NCI-H146 treated with DMSO at 0.1 percent for 48 hours (cell line): Measurements from ENCODE around the gene ANKS1B.
"Not testable (repeated sequence)": the region's sequence is repeated elsewhere in the genome, so short reads cannot be mapped to it uniquely, and the experiment has no call there.

Experiments used
- DNase-seq: peaks from one replicate; lab custom pipeline; 2025; ENCODE audit not compliant: unreplicated experiment; lab: John Stamatoyannopoulos, UW

ANKS1B gene

GRCh38 chr12:99388671-99389195, 596.0 kb downstream of the ANKS1B start:
- no peak for DNase-seq

- DNase-seq: no peak
Observed at GRCh38 chr12:99387661-99388060, 597.1 kb downstream of the ANKS1B start.

- peak; percentile 14 for DNase-seq
Observed at GRCh38 chr12:99386907-99387306, 597.8 kb downstream of the ANKS1B start.

- no peak for DNase-seq
Observed at GRCh38 chr12:99383258-99383657, 601.5 kb downstream of the ANKS1B start.

GRCh38 chr12:99381992-99382391, 602.7 kb downstream of the ANKS1B start:
- no peak for DNase-seq

- no peak for DNase-seq
Observed at GRCh38 chr12:99380701-99381100, 604.0 kb downstream of the ANKS1B start.

GRCh38 chr12:99374023-99374422, 610.7 kb downstream of the ANKS1B start:
- DNase-seq: no peak

GRCh38 chr12:99372257-99372920, 612.3 kb downstream of the ANKS1B start:
- no peak for DNase-seq

- no peak for DNase-seq
Observed at GRCh38 chr12:99370421-99371138, 614.2 kb downstream of the ANKS1B start.

- DNase-seq: no peak
Observed at GRCh38 chr12:99367181-99367580, 617.6 kb downstream of the ANKS1B start.

GRCh38 chr12:99352269-99352668, 632.5 kb downstream of the ANKS1B start:
- no peak for DNase-seq

- no peak for DNase-seq
Observed at GRCh38 chr12:99343960-99344359, 640.8 kb downstream of the ANKS1B start.

- DNase-seq: no peak
Observed at GRCh38 chr12:99339663-99340062, 645.1 kb downstream of the ANKS1B start.

GRCh38 chr12:99334285-99335056, 650.3 kb downstream of the ANKS1B start:
- DNase-seq: no peak

GRCh38 chr12:99332936-99333591, 651.7 kb downstream of the ANKS1B start:
- DNase-seq: no peak

- no peak for DNase-seq
Observed at GRCh38 chr12:99330216-99330615, 654.5 kb downstream of the ANKS1B start.

GRCh38 chr12:99321210-99321609, 663.5 kb downstream of the ANKS1B start:
- DNase-seq: not testable (repeated sequence)

- DNase-seq: no peak
Observed at GRCh38 chr12:99311373-99311772, 673.4 kb downstream of the ANKS1B start.

- DNase-seq: no peak
Observed at GRCh38 chr12:99309812-99310211, 674.9 kb downstream of the ANKS1B start.

- no peak for DNase-seq
Observed at GRCh38 chr12:99302874-99303273, 681.9 kb downstream of the ANKS1B start.

GRCh38 chr12:99287136-99287535, 697.6 kb downstream of the ANKS1B start:
- no peak for DNase-seq
